Measurements from ENCODE around the gene ATP2B2. TPM values are rescaled to one million over a fixed set of nuclear protein-coding genes. Genes with fewer than 3 reads are reported as not detected.
"Not testable (repeated sequence)": the region's sequence is repeated elsewhere in the genome, so short reads cannot be mapped to it uniquely, and the experiment has no call there.

The ATP2B2 gene
- total RNA-seq, 1 experiment from 2014 or later: 0.21 TPM

- no peak for DNase-seq
Observed at GRCh38 chr3:10310578-10310977, 194.8 kb downstream of the ATP2B2 start.

GRCh38 chr3:10309736-10310135 lies 195.7 kb downstream of the ATP2B2 start:
- no peak for DNase-seq
- H3K4me3 ChIP-seq (ENCODE audit: insufficient read depth, low read depth, low read length): no peak overlapping the region
- H3K27me3 ChIP-seq (ENCODE audit: control insufficient read depth, insufficient read depth, low read length): no peaks in the 10 kb centered on the region
- H3K36me3 ChIP-seq (replicated peaks; ENCODE audit: control insufficient read depth, insufficient read depth, low read length): peaks cover 52% of the 10 kb centered on the region

More at GRCh38 chr3:10310578-10310977, 194.8 kb downstream of the ATP2B2 start:
- Histone ChIP-seq H3K27me3 (ENCODE audit: control insufficient read depth, insufficient read depth, low read length) (no peaks in the 10 kb centered on the region), H3K36me3 (replicated peaks; ENCODE audit: control insufficient read depth, insufficient read depth, low read length) (peaks cover 51% of the 10 kb centered on the region), H3K4me3 (ENCODE audit: insufficient read depth, low read depth, low read length) (no peak overlapping the region)

- Histone ChIP-seq H3K4me3 (ENCODE audit: insufficient read depth, low read depth, low read length) (no peak overlapping the region), H3K36me3 (replicated peaks; ENCODE audit: control insufficient read depth, insufficient read depth, low read length) (peaks cover 55% of the 10 kb centered on the region), H3K27me3 (ENCODE audit: control insufficient read depth, insufficient read depth, low read length) (no peaks in the 10 kb centered on the region)
- DNase-seq: no peak
Observed at GRCh38 chr3:10308678-10309077, 196.7 kb downstream of the ATP2B2 start.

- no peak for DNase-seq
- H3K27me3 ChIP-seq (ENCODE audit: control insufficient read depth, insufficient read depth, low read length): no peaks in the 10 kb centered on the region
- H3K4me3 ChIP-seq (ENCODE audit: insufficient read depth, low read depth, low read length): no peak overlapping the region
- peaks cover 51% of the 10 kb centered on the region for H3K36me3 ChIP-seq (replicated peaks; ENCODE audit: control insufficient read depth, insufficient read depth, low read length)
Observed at GRCh38 chr3:10306156-10306555, 199.2 kb downstream of the ATP2B2 start.

GRCh38 chr3:10305331-10305902 lies 200.0 kb downstream of the ATP2B2 start:
- H3K27me3 ChIP-seq (ENCODE audit: control insufficient read depth, insufficient read depth, low read length): no peaks in the 10 kb centered on the region
- H3K36me3 ChIP-seq (replicated peaks; ENCODE audit: control insufficient read depth, insufficient read depth, low read length): peaks cover 53% of the 10 kb centered on the region

GRCh38 chr3:10304905-10305304 lies 200.5 kb downstream of the ATP2B2 start:
- Histone ChIP-seq H3K27me3 (ENCODE audit: control insufficient read depth, insufficient read depth, low read length) (no peaks in the 10 kb centered on the region), H3K36me3 (replicated peaks; ENCODE audit: control insufficient read depth, insufficient read depth, low read length) (peaks cover 57% of the 10 kb centered on the region), H3K4me3 (ENCODE audit: insufficient read depth, low read depth, low read length) (no peak overlapping the region)
- DNase-seq: no peak

More at GRCh38 chr3:10305331-10305902, 200.0 kb downstream of the ATP2B2 start:
- H3K4me3 ChIP-seq (ENCODE audit: insufficient read depth, low read depth, low read length): no peak overlapping the region
- DNase-seq: no peak

- Histone ChIP-seq H3K36me3 (replicated peaks; ENCODE audit: control insufficient read depth, insufficient read depth, low read length) (peaks cover 60% of the 10 kb centered on the region), H3K4me3 (ENCODE audit: insufficient read depth, low read depth, low read length) (no peak overlapping the region), H3K27me3 (ENCODE audit: control insufficient read depth, insufficient read depth, low read length) (no peaks in the 10 kb centered on the region)
- no peak for DNase-seq
Observed at GRCh38 chr3:10303785-10304184, 201.6 kb downstream of the ATP2B2 start.

GRCh38 chr3:10303105-10303504 lies 202.3 kb downstream of the ATP2B2 start:
- Histone ChIP-seq H3K36me3 (replicated peaks; ENCODE audit: control insufficient read depth, insufficient read depth, low read length) (peaks cover 58% of the 10 kb centered on the region), H3K27me3 (ENCODE audit: control insufficient read depth, insufficient read depth, low read length) (no peaks in the 10 kb centered on the region), H3K4me3 (ENCODE audit: insufficient read depth, low read depth, low read length) (no peak overlapping the region)
- no peak for DNase-seq

GRCh38 chr3:10300087-10300486 lies 205.3 kb downstream of the ATP2B2 start:
- no peak overlapping the region for H3K4me3 ChIP-seq (ENCODE audit: insufficient read depth, low read depth, low read length)
- no peaks in the 10 kb centered on the region for H3K27me3 ChIP-seq (ENCODE audit: control insufficient read depth, insufficient read depth, low read length)
- H3K36me3 ChIP-seq (replicated peaks; ENCODE audit: control insufficient read depth, insufficient read depth, low read length): peaks cover 44% of the 10 kb centered on the region
- no peak for DNase-seq

- peaks cover 41% of the 10 kb centered on the region for H3K36me3 ChIP-seq (replicated peaks; ENCODE audit: control insufficient read depth, insufficient read depth, low read length)
- DNase-seq: no peak
- no peaks in the 10 kb centered on the region for H3K27me3 ChIP-seq (ENCODE audit: control insufficient read depth, insufficient read depth, low read length)
- no peak overlapping the region for H3K4me3 ChIP-seq (ENCODE audit: insufficient read depth, low read depth, low read length)
Observed at GRCh38 chr3:10299679-10300078, 205.7 kb downstream of the ATP2B2 start.

- Histone ChIP-seq H3K36me3 (replicated peaks; ENCODE audit: control insufficient read depth, insufficient read depth, low read length) (peaks cover 36% of the 10 kb centered on the region), H3K27me3 (ENCODE audit: control insufficient read depth, insufficient read depth, low read length) (no peaks in the 10 kb centered on the region), H3K4me3 (ENCODE audit: insufficient read depth, low read depth, low read length) (no peak overlapping the region)
- no peak for DNase-seq
Observed at GRCh38 chr3:10299175-10299574, 206.2 kb downstream of the ATP2B2 start.

- not testable (repeated sequence) for H3K4me3 ChIP-seq (ENCODE audit: insufficient read depth, low read depth, low read length); H3K27me3 ChIP-seq (ENCODE audit: control insufficient read depth, insufficient read depth, low read length); DNase-seq
- peaks cover 27% of the 10 kb centered on the region for H3K36me3 ChIP-seq (replicated peaks; ENCODE audit: control insufficient read depth, insufficient read depth, low read length)
Observed at GRCh38 chr3:10298064-10298463, 207.3 kb downstream of the ATP2B2 start.

GRCh38 chr3:10294030-10294586 lies 211.3 kb downstream of the ATP2B2 start:
- Histone ChIP-seq H3K36me3 (replicated peaks; ENCODE audit: control insufficient read depth, insufficient read depth, low read length) (peaks cover 7% of the 10 kb centered on the region), H3K4me3 (ENCODE audit: insufficient read depth, low read depth, low read length) (no peak overlapping the region), H3K27me3 (ENCODE audit: control insufficient read depth, insufficient read depth, low read length) (no peaks in the 10 kb centered on the region)
- no peak for DNase-seq

GRCh38 chr3:10292505-10293419 lies 212.6 kb downstream of the ATP2B2 start, which contains the start of gene GHRL:
Gene GHRL, minus strand, starts transcription at chr3:10292947. Its CDS starts 2,767 bp downstream, at chr3:10290180.
- no peak within 1 kb of the TSS for H3K4me3 ChIP-seq (ENCODE audit: insufficient read depth, low read depth, low read length)
- no peaks in the 10 kb centered on the region for H3K27me3 ChIP-seq (ENCODE audit: control insufficient read depth, insufficient read depth, low read length)
- DNase-seq: no peak

GRCh38 chr3:10291641-10292040 lies 213.7 kb downstream of the ATP2B2 start:
- Histone ChIP-seq H3K27me3 (ENCODE audit: control insufficient read depth, insufficient read depth, low read length) (no peaks in the 10 kb centered on the region), H3K36me3 (replicated peaks; ENCODE audit: control insufficient read depth, insufficient read depth, low read length) (peaks cover 13% of the 10 kb centered on the region), H3K4me3 (ENCODE audit: insufficient read depth, low read depth, low read length) (no peak overlapping the region)
- DNase-seq: no peak

More at GRCh38 chr3:10292505-10293419, 212.6 kb downstream of the ATP2B2 start, which contains the start of gene GHRL:
- peaks cover 13% of the 10 kb centered on the region for H3K36me3 ChIP-seq (replicated peaks; ENCODE audit: control insufficient read depth, insufficient read depth, low read length)

All from H7 (cell line).